ENCODE results near the gene PITPNB.

The PITPNB gene

GRCh38 chr22:27941143-27941542 lies 22.1 kb upstream of the PITPNB start:
- Histone ChIP-seq H3K4me3 (ENCODE audit: low read length) (no peak overlapping the region), H3K27ac (ENCODE audit: low read length) (no peak overlapping the region), H3K9me3 (ENCODE audit: control insufficient read depth, low read depth, low read length) (no peaks in the 10 kb centered on the region), H3K36me3 (ENCODE audit: control insufficient read depth, low read depth, low read length) (no peaks in the 10 kb centered on the region), H3K27me3 (ENCODE audit: control insufficient read depth, insufficient read depth, low read length) (no peaks in the 10 kb centered on the region), H3K4me1 (ENCODE audit: control insufficient read depth, low read depth, low read length) (no peaks in the 10 kb centered on the region), H3K9ac (ENCODE audit: low read length) (no peak overlapping the region)

GRCh38 chr22:27937453-27937852 lies 18.4 kb upstream of the PITPNB start:
- Histone ChIP-seq H3K4me1 (ENCODE audit: control insufficient read depth, low read depth, low read length) (no peaks in the 10 kb centered on the region), H3K27me3 (ENCODE audit: control insufficient read depth, insufficient read depth, low read length) (no peaks in the 10 kb centered on the region), H3K27ac (ENCODE audit: low read length) (no peak overlapping the region), H3K4me3 (ENCODE audit: low read length) (no peak overlapping the region), H3K9ac (ENCODE audit: low read length) (no peak overlapping the region), H3K9me3 (ENCODE audit: control insufficient read depth, low read depth, low read length) (no peaks in the 10 kb centered on the region), H3K36me3 (ENCODE audit: control insufficient read depth, low read depth, low read length) (no peaks in the 10 kb centered on the region)

GRCh38 chr22:27935897-27936296 lies 16.8 kb upstream of the PITPNB start:
- peaks cover under 1% of the 10 kb centered on the region for H3K4me1 ChIP-seq (ENCODE audit: control insufficient read depth, low read depth, low read length)
- H3K4me3 ChIP-seq (ENCODE audit: low read length): no peak overlapping the region

GRCh38 chr22:27934069-27934468 lies 15.0 kb upstream of the PITPNB start:
- H3K9me3 ChIP-seq (ENCODE audit: control insufficient read depth, low read depth, low read length): no peaks in the 10 kb centered on the region
- no peaks in the 10 kb centered on the region for H3K27me3 ChIP-seq (ENCODE audit: control insufficient read depth, insufficient read depth, low read length)
- H3K9ac ChIP-seq (ENCODE audit: low read length): no peak overlapping the region
- no peaks in the 10 kb centered on the region for H3K36me3 ChIP-seq (ENCODE audit: control insufficient read depth, low read depth, low read length)
- no peak overlapping the region for H3K4me3 ChIP-seq (ENCODE audit: low read length)
- no peak overlapping the region for H3K27ac ChIP-seq (ENCODE audit: low read length)
- H3K4me1 ChIP-seq (ENCODE audit: control insufficient read depth, low read depth, low read length): peaks cover 8% of the 10 kb centered on the region

More at GRCh38 chr22:27935897-27936296, 16.8 kb upstream of the PITPNB start:
- Histone ChIP-seq H3K36me3 (ENCODE audit: control insufficient read depth, low read depth, low read length) (no peaks in the 10 kb centered on the region), H3K9ac (ENCODE audit: low read length) (no peak overlapping the region), H3K27ac (ENCODE audit: low read length) (no peak overlapping the region), H3K27me3 (ENCODE audit: control insufficient read depth, insufficient read depth, low read length) (no peaks in the 10 kb centered on the region), H3K9me3 (ENCODE audit: control insufficient read depth, low read depth, low read length) (no peaks in the 10 kb centered on the region)

GRCh38 chr22:27933186-27933983 lies 14.3 kb upstream of the PITPNB start:
- Histone ChIP-seq H3K27me3 (ENCODE audit: control insufficient read depth, insufficient read depth, low read length) (no peaks in the 10 kb centered on the region), H3K9me3 (ENCODE audit: control insufficient read depth, low read depth, low read length) (no peaks in the 10 kb centered on the region), H3K27ac (ENCODE audit: low read length) (no peak overlapping the region), H3K4me3 (ENCODE audit: low read length) (no peak overlapping the region), H3K4me1 (ENCODE audit: control insufficient read depth, low read depth, low read length) (peaks cover 8% of the 10 kb centered on the region), H3K36me3 (ENCODE audit: control insufficient read depth, low read depth, low read length) (no peaks in the 10 kb centered on the region), H3K9ac (ENCODE audit: low read length) (no peak overlapping the region)

- Histone ChIP-seq H3K27ac (ENCODE audit: low read length) (no peak overlapping the region), H3K9me3 (ENCODE audit: control insufficient read depth, low read depth, low read length) (no peaks in the 10 kb centered on the region), H3K36me3 (ENCODE audit: control insufficient read depth, low read depth, low read length) (no peaks in the 10 kb centered on the region), H3K4me1 (ENCODE audit: control insufficient read depth, low read depth, low read length) (peaks cover 8% of the 10 kb centered on the region), H3K4me3 (ENCODE audit: low read length) (no peak overlapping the region), H3K27me3 (ENCODE audit: control insufficient read depth, insufficient read depth, low read length) (no peaks in the 10 kb centered on the region), H3K9ac (ENCODE audit: low read length) (no peak overlapping the region)
These were observed 11.4 kb upstream of the PITPNB start for GRCh38 chr22:27930331-27931060.

GRCh38 chr22:27927608-27928007 lies 8.6 kb upstream of the PITPNB start:
- Histone ChIP-seq H3K4me1 (ENCODE audit: control insufficient read depth, low read depth, low read length) (peaks cover 8% of the 10 kb centered on the region), H3K27me3 (ENCODE audit: control insufficient read depth, insufficient read depth, low read length) (no peaks in the 10 kb centered on the region)

GRCh38 chr22:27925331-27925730 lies 6.3 kb upstream of the PITPNB start:
- H3K9ac ChIP-seq (ENCODE audit: low read length): no peak overlapping the region
- no peak overlapping the region for H3K27ac ChIP-seq (ENCODE audit: low read length)
- no peaks in the 10 kb centered on the region for H3K27me3 ChIP-seq (ENCODE audit: control insufficient read depth, insufficient read depth, low read length)
- peaks cover 9% of the 10 kb centered on the region for H3K4me1 ChIP-seq (ENCODE audit: control insufficient read depth, low read depth, low read length)
- H3K9me3 ChIP-seq (ENCODE audit: control insufficient read depth, low read depth, low read length): no peaks in the 10 kb centered on the region
- H3K4me3 ChIP-seq (ENCODE audit: low read length): no peak overlapping the region
- peaks cover 16% of the 10 kb centered on the region for H3K36me3 ChIP-seq (ENCODE audit: control insufficient read depth, low read depth, low read length)

More at GRCh38 chr22:27927608-27928007, 8.6 kb upstream of the PITPNB start:
- Histone ChIP-seq H3K4me3 (ENCODE audit: low read length) (no peak overlapping the region), H3K36me3 (ENCODE audit: control insufficient read depth, low read depth, low read length) (peaks cover 13% of the 10 kb centered on the region), H3K9me3 (ENCODE audit: control insufficient read depth, low read depth, low read length) (no peaks in the 10 kb centered on the region), H3K9ac (ENCODE audit: low read length) (no peak overlapping the region), H3K27ac (ENCODE audit: low read length) (no peak overlapping the region)

- Histone ChIP-seq H3K4me1 (ENCODE audit: control insufficient read depth, low read depth, low read length) (peaks cover 16% of the 10 kb centered on the region), H3K27ac (ENCODE audit: low read length) (peak overlapping the region; percentile 56), H3K27me3 (ENCODE audit: control insufficient read depth, insufficient read depth, low read length) (no peaks in the 10 kb centered on the region), H3K36me3 (ENCODE audit: control insufficient read depth, low read depth, low read length) (peaks cover 16% of the 10 kb centered on the region), H3K4me3 (ENCODE audit: low read length) (peak overlapping the region; percentile 97), H3K9me3 (ENCODE audit: control insufficient read depth, low read depth, low read length) (no peaks in the 10 kb centered on the region), H3K9ac (ENCODE audit: low read length) (peak overlapping the region; percentile 88)
These were observed 1.1 kb upstream of the PITPNB start for GRCh38 chr22:27919942-27920755.

GRCh38 chr22:27918341-27919221 lies 475 bp downstream of the PITPNB start:
- Histone ChIP-seq H3K9ac (ENCODE audit: low read length) (peak overlapping the region; percentile 77), H3K27me3 (ENCODE audit: control insufficient read depth, insufficient read depth, low read length) (no peaks in the 10 kb centered on the region), H3K36me3 (ENCODE audit: control insufficient read depth, low read depth, low read length) (peaks cover 9% of the 10 kb centered on the region), H3K4me3 (ENCODE audit: low read length) (peak overlapping the region; percentile 97), H3K4me1 (ENCODE audit: control insufficient read depth, low read depth, low read length) (peaks cover 16% of the 10 kb centered on the region), H3K9me3 (ENCODE audit: control insufficient read depth, low read depth, low read length) (no peaks in the 10 kb centered on the region), H3K27ac (ENCODE audit: low read length) (no peak overlapping the region)

All from iPS-18a (cell line).